ENCODE results near the gene HDX. TPM values are rescaled to one million over a fixed set of nuclear protein-coding genes. Genes with fewer than 3 reads are reported as not detected.
A peak's percentile ranks its signal among the peaks of the same experiment; 100 is the strongest.
"Not testable (repeated sequence)": the region's sequence is repeated elsewhere in the genome, so short reads cannot be mapped to it uniquely, and the experiment has no call there.

HDX gene, protein sequence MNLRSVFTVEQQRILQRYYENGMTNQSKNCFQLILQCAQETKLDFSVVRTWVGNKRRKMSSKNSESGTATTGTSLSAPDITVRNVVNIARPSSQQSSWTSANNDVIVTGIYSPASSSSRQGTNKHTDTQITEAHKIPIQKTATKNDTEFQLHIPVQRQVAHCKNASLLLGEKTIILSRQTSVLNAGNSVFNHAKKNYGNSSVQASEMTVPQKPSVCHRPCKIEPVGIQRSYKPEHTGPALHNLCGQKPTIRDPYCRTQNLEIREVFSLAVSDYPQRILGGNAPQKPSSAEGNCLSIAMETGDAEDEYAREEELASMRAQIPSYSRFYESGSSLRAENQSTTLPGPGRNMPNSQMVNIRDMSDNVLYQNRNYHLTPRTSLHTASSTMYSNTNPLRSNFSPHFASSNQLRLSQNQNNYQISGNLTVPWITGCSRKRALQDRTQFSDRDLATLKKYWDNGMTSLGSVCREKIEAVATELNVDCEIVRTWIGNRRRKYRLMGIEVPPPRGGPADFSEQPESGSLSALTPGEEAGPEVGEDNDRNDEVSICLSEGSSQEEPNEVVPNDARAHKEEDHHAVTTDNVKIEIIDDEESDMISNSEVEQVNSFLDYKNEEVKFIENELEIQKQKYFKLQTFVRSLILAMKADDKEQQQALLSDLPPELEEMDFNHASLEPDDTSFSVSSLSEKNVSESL
- total RNA-seq = 1 to 10 TPM; 1.6 to 2.1 TPM

GRCh38 chrX:84501798-84502628 is at the start of gene HDX:
Gene HDX, minus strand, starts transcription at chrX:84502453. Its CDS starts 27,056 bp downstream, at chrX:84475397.
- Mint-ChIP-seq H3K36me3 (ENCODE audit: low read depth) (no peaks in the 10 kb centered on the region), H3K27me3 (ENCODE audit: low read depth) (no peaks in the 10 kb centered on the region), H3K4me1 (ENCODE audit: low read depth) (peaks cover 2% of the 10 kb centered on the region), H3K9me3 (ENCODE audit: insufficient read depth) (no peaks in the 10 kb centered on the region), H3K27ac (peak within 1 kb of the TSS; percentile 92), H3K4me3 (peak within 1 kb of the TSS; percentile 82)
- ATAC-seq (peak; percentile 96), DNase-seq (peak; percentile 79)
- CTCF ChIA-PET = no interaction called here
- POLR2A ChIA-PET = no interaction called here

DNA sequence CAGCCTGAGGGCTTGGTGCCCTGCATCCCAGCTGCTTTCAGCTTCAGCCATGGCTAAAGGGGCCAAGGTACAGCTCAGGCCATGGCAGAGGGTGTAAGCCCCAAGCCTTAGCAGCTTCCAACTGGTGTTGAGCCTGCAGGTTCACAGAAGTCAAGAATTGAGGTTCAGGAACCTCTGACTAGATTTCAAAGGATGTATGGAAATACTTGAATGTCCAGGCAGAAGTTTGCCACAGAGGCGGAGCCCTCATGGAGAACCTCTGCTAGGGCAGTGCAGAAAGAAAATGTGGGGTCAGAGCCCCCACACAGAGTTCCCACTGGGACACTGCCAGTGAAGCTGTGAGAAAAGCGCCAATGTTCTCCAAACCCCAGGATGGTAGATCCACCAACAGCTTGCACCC is 39.1 kb upstream of the HDX start:
- DNase-seq; H3K36me3 Mint-ChIP-seq (ENCODE audit: low read depth); POLR2A ChIA-PET; H3K9me3 Mint-ChIP-seq (ENCODE audit: insufficient read depth); ATAC-seq; H3K4me1 Mint-ChIP-seq (ENCODE audit: low read depth); H3K27ac Mint-ChIP-seq; H3K4me3 Mint-ChIP-seq; H3K27me3 Mint-ChIP-seq (ENCODE audit: low read depth); CTCF ChIA-PET: not testable (repeated sequence)

DNA sequence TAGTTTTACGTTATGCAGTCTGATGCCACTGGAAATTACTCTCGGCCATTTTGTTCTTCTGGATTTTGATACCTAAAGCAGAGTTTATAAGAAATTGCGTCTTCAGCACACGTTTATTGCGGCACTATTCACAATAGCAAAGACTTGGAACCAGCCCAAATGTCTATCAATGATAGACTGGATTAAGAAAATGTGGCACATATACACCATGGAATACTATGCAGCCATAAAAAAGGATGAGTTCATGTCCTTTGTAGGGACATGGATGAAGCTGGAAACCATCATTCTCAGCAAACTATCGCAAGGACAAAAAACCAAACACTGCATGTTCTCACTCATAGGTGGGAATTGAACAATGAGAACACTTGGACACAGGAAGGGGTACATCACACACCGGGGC is 35.4 kb upstream of the HDX start:
- POLR2A ChIA-PET; CTCF ChIA-PET; H3K36me3 Mint-ChIP-seq (ENCODE audit: low read depth); H3K27me3 Mint-ChIP-seq (ENCODE audit: low read depth); H3K9me3 Mint-ChIP-seq (ENCODE audit: insufficient read depth); ATAC-seq; DNase-seq; H3K27ac Mint-ChIP-seq; H3K4me1 Mint-ChIP-seq (ENCODE audit: low read depth); H3K4me3 Mint-ChIP-seq: not testable (repeated sequence)

DNA sequence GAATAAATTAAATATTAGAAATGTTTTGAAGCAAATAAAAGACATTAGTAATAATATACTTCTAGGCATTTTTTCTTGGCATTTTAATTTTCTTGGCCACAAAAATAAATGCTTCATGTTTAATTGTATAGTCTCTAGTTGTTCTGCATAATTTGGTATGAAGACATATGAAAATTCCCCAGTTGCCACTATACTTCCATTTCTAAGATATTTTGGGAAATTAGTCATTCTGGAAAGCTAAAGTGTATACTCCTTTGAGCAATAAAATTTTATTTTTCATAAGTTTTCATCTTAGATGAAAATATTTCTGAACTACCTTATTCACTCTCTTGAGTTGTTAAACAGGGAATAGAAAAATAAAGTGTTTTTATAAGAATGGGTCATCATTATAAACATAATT is 13.8 kb downstream of the HDX start:
- ChIA-PET POLR2A (no interaction called here), CTCF (no interaction called here)
- Mint-ChIP-seq H3K27ac (no peak overlapping the region), H3K27me3 (ENCODE audit: low read depth) (no peaks in the 10 kb centered on the region), H3K4me1 (ENCODE audit: low read depth) (no peaks in the 10 kb centered on the region), H3K4me3 (no peak overlapping the region), H3K9me3 (ENCODE audit: insufficient read depth) (peaks cover 3% of the 10 kb centered on the region), H3K36me3 (ENCODE audit: low read depth) (no peaks in the 10 kb centered on the region)
- ATAC-seq (no peak), DNase-seq (no peak)

GRCh38 chrX:84487365-84488353 is 14.6 kb downstream of the HDX start:
- Mint-ChIP-seq H3K4me3 (no peak overlapping the region), H3K36me3 (ENCODE audit: low read depth) (no peaks in the 10 kb centered on the region), H3K4me1 (ENCODE audit: low read depth) (no peaks in the 10 kb centered on the region), H3K27me3 (ENCODE audit: low read depth) (no peaks in the 10 kb centered on the region), H3K27ac (no peak overlapping the region), H3K9me3 (ENCODE audit: insufficient read depth) (no peaks in the 10 kb centered on the region)
- ChIA-PET CTCF (no interaction called here), POLR2A (no interaction called here)
- DNase-seq (no peak), ATAC-seq (no peak)

DNA sequence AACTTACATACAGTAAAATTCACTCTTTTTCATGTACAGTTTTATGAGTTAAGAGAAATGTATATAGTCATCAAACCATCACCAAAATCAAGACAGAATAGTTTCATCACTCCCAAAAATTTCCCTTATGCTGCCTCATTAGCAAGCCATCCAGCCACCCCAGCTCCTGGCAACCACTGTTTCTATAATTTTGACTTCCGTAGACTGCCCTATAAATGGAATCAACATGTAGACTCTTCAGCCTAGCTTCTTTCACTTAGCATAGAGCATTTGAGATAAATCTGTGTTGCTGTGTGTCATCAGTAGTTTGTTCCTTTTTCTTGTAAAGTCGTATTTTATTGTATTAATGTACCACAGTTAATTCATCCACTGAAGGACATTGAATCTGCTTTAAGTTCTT is 23.2 kb downstream of the HDX start:
- H3K4me3 Mint-ChIP-seq = no peak overlapping the region
- CTCF ChIA-PET = no interaction called here
- H3K27ac Mint-ChIP-seq = no peak overlapping the region
- no peak for DNase-seq
- H3K4me1 Mint-ChIP-seq (ENCODE audit: low read depth) = no peaks in the 10 kb centered on the region
- no peaks in the 10 kb centered on the region for H3K36me3 Mint-ChIP-seq (ENCODE audit: low read depth)
- POLR2A ChIA-PET = no interaction called here
- no peak for ATAC-seq
- peaks cover 4% of the 10 kb centered on the region for H3K9me3 Mint-ChIP-seq (ENCODE audit: insufficient read depth)
- H3K27me3 Mint-ChIP-seq (ENCODE audit: low read depth) = no peaks in the 10 kb centered on the region

- ATAC-seq (no peak), DNase-seq (no peak)
- H3K4me3 Mint-ChIP-seq = no peak overlapping the region
- H3K27me3 Mint-ChIP-seq (ENCODE audit: low read depth) = no peaks in the 10 kb centered on the region
- H3K4me1 Mint-ChIP-seq (ENCODE audit: low read depth) = no peaks in the 10 kb centered on the region
- no peak overlapping the region for H3K27ac Mint-ChIP-seq
- no peaks in the 10 kb centered on the region for H3K36me3 Mint-ChIP-seq (ENCODE audit: low read depth)
- CTCF ChIA-PET = no interaction called here
- POLR2A ChIA-PET = no interaction called here
- H3K9me3 Mint-ChIP-seq (ENCODE audit: insufficient read depth) = peaks cover 4% of the 10 kb centered on the region
Measured at GRCh38 chrX:84477114-84477513, 25.1 kb downstream of the HDX start.

DNA sequence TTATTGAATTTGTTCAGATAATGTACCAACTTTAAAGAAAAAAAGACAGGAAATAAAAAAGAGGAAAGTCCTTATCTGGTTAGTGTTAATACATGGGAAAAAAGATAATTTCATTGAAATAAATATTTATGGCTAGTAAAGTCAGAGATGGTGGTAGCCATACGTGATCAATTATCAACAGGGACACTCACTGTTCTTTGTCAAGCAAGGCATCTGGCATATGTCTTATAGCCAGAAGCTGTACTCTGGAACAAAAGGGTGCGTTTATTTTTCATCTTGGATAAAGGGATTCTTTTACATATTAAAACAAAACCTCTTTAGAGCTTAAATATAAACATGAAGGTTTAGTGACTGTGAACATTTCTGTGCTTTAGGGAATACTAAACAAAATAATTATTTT is 26.7 kb downstream of the HDX start:
- Mint-ChIP-seq H3K4me1 (ENCODE audit: low read depth) (no peaks in the 10 kb centered on the region), H3K4me3 (no peak overlapping the region), H3K27ac (no peak overlapping the region), H3K27me3 (ENCODE audit: low read depth) (no peaks in the 10 kb centered on the region), H3K36me3 (ENCODE audit: low read depth) (no peaks in the 10 kb centered on the region), H3K9me3 (ENCODE audit: insufficient read depth) (no peaks in the 10 kb centered on the region)
- POLR2A ChIA-PET = no interaction called here
- DNase-seq (no peak), ATAC-seq (no peak)
- CTCF ChIA-PET = no interaction called here

DNA sequence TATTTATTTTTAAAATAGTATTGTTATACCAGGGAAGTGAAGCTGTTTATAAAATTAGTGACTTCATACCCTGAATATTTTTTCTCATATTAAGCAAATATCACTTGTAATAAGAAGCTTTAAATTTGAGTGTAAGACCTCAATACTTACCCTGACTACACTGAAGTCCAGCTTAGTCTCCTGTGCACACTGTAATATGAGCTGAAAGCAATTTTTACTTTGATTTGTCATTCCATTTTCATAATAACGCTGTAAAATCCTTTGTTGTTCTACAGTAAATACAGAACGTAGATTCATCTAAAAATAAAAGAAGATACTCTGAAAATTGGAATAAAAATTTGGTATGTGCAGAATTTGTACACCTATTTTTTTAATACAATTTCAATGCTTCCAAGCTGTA is 27.2 kb downstream of the HDX start:
- no peak for ATAC-seq
- Mint-ChIP-seq H3K4me3 (no peak overlapping the region), H3K4me1 (ENCODE audit: low read depth) (no peaks in the 10 kb centered on the region), H3K27ac (no peak overlapping the region), H3K36me3 (ENCODE audit: low read depth) (no peaks in the 10 kb centered on the region), H3K9me3 (ENCODE audit: insufficient read depth) (no peaks in the 10 kb centered on the region), H3K27me3 (ENCODE audit: low read depth) (no peaks in the 10 kb centered on the region)
- CTCF ChIA-PET = no interaction called here
- DNase-seq = no peak
- POLR2A ChIA-PET = no interaction called here

DNA sequence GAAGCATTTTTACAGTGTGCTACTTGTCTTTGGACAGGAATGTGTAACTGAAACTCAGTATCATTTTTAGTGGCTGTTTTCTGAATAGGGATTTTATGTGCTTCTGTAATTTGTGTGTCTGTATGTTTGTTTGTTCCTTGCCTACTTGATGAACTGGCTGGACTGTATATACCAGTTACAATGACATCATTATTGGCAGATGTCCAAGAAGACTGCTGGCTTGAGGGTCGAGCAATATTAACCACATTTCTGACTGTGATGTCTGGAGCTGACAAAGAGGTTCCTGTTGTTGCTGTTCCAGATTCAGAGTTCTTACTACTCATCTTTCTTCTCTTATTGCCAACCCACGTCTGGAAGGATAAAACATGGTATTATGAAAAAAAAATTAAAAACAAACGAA is 33.0 kb downstream of the HDX start:
- H3K36me3 Mint-ChIP-seq (ENCODE audit: low read depth) = no peaks in the 10 kb centered on the region
- POLR2A ChIA-PET = no interaction called here
- ATAC-seq = no peak
- DNase-seq = no peak
- no peaks in the 10 kb centered on the region for H3K27me3 Mint-ChIP-seq (ENCODE audit: low read depth)
- no peaks in the 10 kb centered on the region for H3K4me1 Mint-ChIP-seq (ENCODE audit: low read depth)
- H3K9me3 Mint-ChIP-seq (ENCODE audit: insufficient read depth) = no peaks in the 10 kb centered on the region
- H3K27ac Mint-ChIP-seq = no peak overlapping the region
- CTCF ChIA-PET = no interaction called here
- no peak overlapping the region for H3K4me3 Mint-ChIP-seq

- Mint-ChIP-seq H3K27me3 (ENCODE audit: low read depth) (no peaks in the 10 kb centered on the region), H3K27ac (no peak overlapping the region), H3K4me1 (ENCODE audit: low read depth) (no peaks in the 10 kb centered on the region), H3K36me3 (ENCODE audit: low read depth) (no peaks in the 10 kb centered on the region), H3K4me3 (no peak overlapping the region), H3K9me3 (ENCODE audit: insufficient read depth) (no peaks in the 10 kb centered on the region)
- CTCF ChIA-PET = no interaction called here
- no peak for DNase-seq
- POLR2A ChIA-PET = no interaction called here
- ATAC-seq = no peak
Measured at GRCh38 chrX:84467898-84468297, 34.4 kb downstream of the HDX start.

All from activated CD8-positive, alpha-beta T cell treated with anti-CD3 and anti-CD28 coated beads, Interleukin-2, amount 10 ng/mL, durations not matched to agents 7 days and 5 days (primary cell).